Measurements from ENCODE around the gene TNFAIP3. TPM values are rescaled to one million over a fixed set of nuclear protein-coding genes. Genes with fewer than 3 reads are reported as not detected.
A peak's percentile ranks its signal among the peaks of the same experiment; 100 is the strongest.

The TNFAIP3 gene
- 7.8 and 12.2 TPM in 2 replicates for total RNA-seq (2014; rRNA removed; shearing (Covaris generic))

GRCh38 chr6:137866914-137867684 lies at the start of gene TNFAIP3:
Gene TNFAIP3 (plus strand): TSS chr6:137867259. CDS start chr6:137871228, 3,969 bp downstream.
- H3K9me3 ChIP-seq (replicated peaks) = no peaks in the 10 kb centered on the region
- DNase-seq (ENCODE audit: low read depth in 1 of 2, low spot score in 2 of 2) = peak; percentile 93 to 94
- H3K4me3 ChIP-seq = peak within 1 kb of the TSS; percentile 87
- H3K4me1 ChIP-seq (replicated peaks) = peaks cover 40% of the 10 kb centered on the region
- H3K27ac ChIP-seq = peak within 1 kb of the TSS; percentile 86
- H3K27me3 ChIP-seq (replicated peaks) = no peaks in the 10 kb centered on the region
- peaks cover 20% of the 10 kb centered on the region for H3K36me3 ChIP-seq

GRCh38 chr6:137818440-137818839 lies 48.6 kb upstream of the TNFAIP3 start:
- Histone ChIP-seq H3K27me3 (replicated peaks) (no peaks in the 10 kb centered on the region), H3K36me3 (no peaks in the 10 kb centered on the region), H3K9me3 (replicated peaks) (no peaks in the 10 kb centered on the region), H3K27ac (no peak overlapping the region), H3K4me3 (no peak overlapping the region), H3K4me1 (replicated peaks) (peaks cover 14% of the 10 kb centered on the region)
- no peak for DNase-seq (ENCODE audit: low read depth in 1 of 2, low spot score in 2 of 2)

DNA sequence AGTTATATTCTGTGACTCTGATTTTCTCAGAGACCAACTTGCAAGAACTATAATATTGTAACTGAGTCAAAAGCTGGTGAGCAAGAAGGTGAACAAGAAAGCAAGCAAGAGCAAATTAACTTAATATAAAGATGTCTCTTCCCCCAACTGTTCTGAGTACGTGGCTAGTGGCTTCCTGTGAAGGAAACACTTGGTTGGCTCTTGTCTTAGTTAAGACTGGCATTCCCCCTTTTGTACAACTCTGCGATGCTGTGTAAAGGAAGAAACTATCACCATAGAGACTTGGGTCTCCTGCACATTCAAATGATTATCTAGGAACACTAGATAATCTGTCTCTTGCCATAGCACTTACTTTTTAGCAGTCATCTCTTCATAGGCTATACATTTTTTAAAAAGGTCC lies 47.3 kb upstream of the TNFAIP3 start:
- DNase-seq (ENCODE audit: low read depth in 1 of 2, low spot score in 2 of 2) = no peak
- Histone ChIP-seq H3K4me3 (no peak overlapping the region), H3K27ac (no peak overlapping the region), H3K27me3 (replicated peaks) (no peaks in the 10 kb centered on the region), H3K4me1 (replicated peaks) (peaks cover 14% of the 10 kb centered on the region), H3K9me3 (replicated peaks) (no peaks in the 10 kb centered on the region), H3K36me3 (no peaks in the 10 kb centered on the region)

GRCh38 chr6:137820425-137820824 lies 46.6 kb upstream of the TNFAIP3 start:
- Histone ChIP-seq H3K9me3 (replicated peaks) (no peaks in the 10 kb centered on the region), H3K4me3 (no peak overlapping the region), H3K27ac (no peak overlapping the region), H3K27me3 (replicated peaks) (no peaks in the 10 kb centered on the region), H3K4me1 (replicated peaks) (peaks cover 14% of the 10 kb centered on the region), H3K36me3 (no peaks in the 10 kb centered on the region)
- DNase-seq (ENCODE audit: low read depth in 1 of 2, low spot score in 2 of 2) = no peak

GRCh38 chr6:137820952-137821351 lies 46.1 kb upstream of the TNFAIP3 start:
- no peaks in the 10 kb centered on the region for H3K9me3 ChIP-seq (replicated peaks)
- no peaks in the 10 kb centered on the region for H3K27me3 ChIP-seq (replicated peaks)
- H3K36me3 ChIP-seq = no peaks in the 10 kb centered on the region
- DNase-seq (ENCODE audit: low read depth in 1 of 2, low spot score in 2 of 2) = no peak
- no peak overlapping the region for H3K4me3 ChIP-seq
- peaks cover 11% of the 10 kb centered on the region for H3K4me1 ChIP-seq (replicated peaks)
- H3K27ac ChIP-seq = no peak overlapping the region

DNA sequence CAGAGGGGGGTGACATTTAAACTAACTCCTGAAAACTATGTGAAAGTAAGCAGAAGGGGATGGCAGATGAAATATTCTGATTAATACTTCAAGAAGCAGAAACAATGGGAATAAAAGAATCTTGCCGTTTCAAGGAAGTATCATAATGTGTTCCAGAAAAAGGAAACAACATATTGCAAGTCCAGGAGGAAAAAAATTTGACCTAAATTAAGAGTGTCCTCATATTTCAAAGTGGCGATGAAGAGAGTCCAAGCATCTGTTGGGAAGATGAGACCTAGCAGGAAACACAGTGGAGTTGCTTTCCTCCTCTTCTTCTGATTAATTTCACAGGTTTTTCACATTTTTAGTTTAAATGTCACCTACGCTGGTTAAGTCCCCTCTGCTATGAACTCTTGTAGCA lies 45.6 kb upstream of the TNFAIP3 start:
- H3K4me1 ChIP-seq (replicated peaks) = peaks cover 6% of the 10 kb centered on the region
- H3K27ac ChIP-seq = no peak overlapping the region
- no peaks in the 10 kb centered on the region for H3K9me3 ChIP-seq (replicated peaks)
- DNase-seq (ENCODE audit: low read depth in 1 of 2, low spot score in 2 of 2) = no peak
- no peaks in the 10 kb centered on the region for H3K27me3 ChIP-seq (replicated peaks)
- H3K4me3 ChIP-seq = no peak overlapping the region
- no peaks in the 10 kb centered on the region for H3K36me3 ChIP-seq

GRCh38 chr6:137823826-137824555 lies 43.1 kb upstream of the TNFAIP3 start:
- peaks cover 4% of the 10 kb centered on the region; the same call in 1 of the 2 replicates for H3K4me1 ChIP-seq (replicated peaks)
- no peaks in the 10 kb centered on the region for H3K36me3 ChIP-seq
- H3K9me3 ChIP-seq (replicated peaks) = no peaks in the 10 kb centered on the region
- H3K27me3 ChIP-seq (replicated peaks) = no peaks in the 10 kb centered on the region
- H3K27ac ChIP-seq = no peak overlapping the region
- no peak overlapping the region for H3K4me3 ChIP-seq
- DNase-seq (ENCODE audit: low read depth in 1 of 2, low spot score in 2 of 2) = no peak

DNA sequence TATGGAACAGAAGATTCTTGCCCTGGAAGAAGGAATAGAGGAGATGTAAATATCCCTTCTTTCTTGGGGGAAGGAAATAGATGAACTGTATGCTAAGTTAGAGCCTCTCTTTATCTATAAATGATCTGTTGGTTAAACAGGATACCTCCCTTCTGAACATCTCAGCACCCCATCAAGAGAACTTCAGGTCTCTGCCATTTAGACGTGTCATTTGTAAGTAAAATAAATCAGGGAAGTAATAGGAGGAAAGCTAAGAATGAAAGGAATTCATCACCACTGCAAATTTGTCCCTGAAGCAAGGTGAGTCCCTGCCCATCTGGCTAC lies 42.5 kb upstream of the TNFAIP3 start:
- no peaks in the 10 kb centered on the region for H3K36me3 ChIP-seq
- H3K4me3 ChIP-seq = no peak overlapping the region
- DNase-seq (ENCODE audit: low read depth in 1 of 2, low spot score in 2 of 2) = no peak
- H3K27me3 ChIP-seq (replicated peaks) = no peaks in the 10 kb centered on the region
- H3K27ac ChIP-seq = no peak overlapping the region
- peaks cover 8% of the 10 kb centered on the region for H3K4me1 ChIP-seq (replicated peaks)
- no peaks in the 10 kb centered on the region for H3K9me3 ChIP-seq (replicated peaks)

DNA sequence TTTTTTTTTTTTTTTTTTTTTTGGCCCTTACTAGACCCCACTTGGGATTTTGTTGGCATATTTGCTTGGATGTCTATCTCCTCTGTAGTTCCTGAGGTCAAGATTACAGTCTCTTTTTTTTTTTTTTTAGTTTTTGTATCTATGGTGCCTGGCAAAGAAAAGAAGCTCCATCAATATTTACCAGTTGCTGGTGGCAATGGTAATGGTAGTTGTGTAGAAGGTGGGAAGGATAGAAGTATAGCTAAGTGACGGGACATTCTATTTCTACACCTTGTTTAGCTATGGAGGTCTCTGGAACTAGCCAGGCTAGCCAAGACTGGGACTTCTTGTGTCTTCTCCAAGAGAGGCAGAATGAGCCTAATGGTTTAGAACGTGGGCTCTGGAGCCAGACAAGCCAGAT lies 42.2 kb upstream of the TNFAIP3 start:
- no peaks in the 10 kb centered on the region for H3K9me3 ChIP-seq (replicated peaks)
- no peaks in the 10 kb centered on the region for H3K36me3 ChIP-seq
- no peak overlapping the region for H3K27ac ChIP-seq
- no peak overlapping the region for H3K4me3 ChIP-seq
- DNase-seq (ENCODE audit: low read depth in 1 of 2, low spot score in 2 of 2) = no peak
- H3K27me3 ChIP-seq (replicated peaks) = no peaks in the 10 kb centered on the region
- peaks cover 12% of the 10 kb centered on the region for H3K4me1 ChIP-seq (replicated peaks)

DNA sequence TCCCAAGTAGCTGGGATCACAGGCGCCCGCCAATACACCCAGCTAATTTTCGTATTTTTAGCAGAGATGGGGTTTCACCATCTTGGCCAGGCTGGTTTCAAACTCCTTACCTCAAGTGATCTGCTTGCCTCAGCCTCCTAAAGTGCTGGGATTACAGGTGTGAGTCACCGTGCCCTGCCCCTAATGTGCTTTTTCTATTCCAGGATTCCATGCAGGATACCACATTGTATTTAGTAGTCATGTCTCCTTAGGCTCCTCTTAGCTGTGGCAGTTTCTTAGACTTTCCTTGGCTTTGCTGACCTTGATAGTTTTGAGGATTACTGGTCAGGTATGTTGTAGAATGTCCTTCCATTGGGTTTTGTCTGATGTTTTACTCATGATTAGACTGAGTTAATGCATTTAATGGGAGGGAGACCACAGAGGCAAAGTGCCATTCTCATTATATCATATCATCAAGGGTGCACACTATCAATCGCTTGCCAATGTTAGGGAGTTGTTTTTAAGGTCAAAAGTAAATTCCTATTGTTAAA lies 39.6 kb upstream of the TNFAIP3 start:
- Histone ChIP-seq H3K27ac (no peak overlapping the region), H3K27me3 (replicated peaks) (no peaks in the 10 kb centered on the region), H3K36me3 (no peaks in the 10 kb centered on the region), H3K9me3 (replicated peaks) (no peaks in the 10 kb centered on the region), H3K4me1 (replicated peaks) (peaks cover 28% of the 10 kb centered on the region), H3K4me3 (no peak overlapping the region)
- DNase-seq (ENCODE audit: low read depth in 1 of 2, low spot score in 2 of 2) = no peak

DNA sequence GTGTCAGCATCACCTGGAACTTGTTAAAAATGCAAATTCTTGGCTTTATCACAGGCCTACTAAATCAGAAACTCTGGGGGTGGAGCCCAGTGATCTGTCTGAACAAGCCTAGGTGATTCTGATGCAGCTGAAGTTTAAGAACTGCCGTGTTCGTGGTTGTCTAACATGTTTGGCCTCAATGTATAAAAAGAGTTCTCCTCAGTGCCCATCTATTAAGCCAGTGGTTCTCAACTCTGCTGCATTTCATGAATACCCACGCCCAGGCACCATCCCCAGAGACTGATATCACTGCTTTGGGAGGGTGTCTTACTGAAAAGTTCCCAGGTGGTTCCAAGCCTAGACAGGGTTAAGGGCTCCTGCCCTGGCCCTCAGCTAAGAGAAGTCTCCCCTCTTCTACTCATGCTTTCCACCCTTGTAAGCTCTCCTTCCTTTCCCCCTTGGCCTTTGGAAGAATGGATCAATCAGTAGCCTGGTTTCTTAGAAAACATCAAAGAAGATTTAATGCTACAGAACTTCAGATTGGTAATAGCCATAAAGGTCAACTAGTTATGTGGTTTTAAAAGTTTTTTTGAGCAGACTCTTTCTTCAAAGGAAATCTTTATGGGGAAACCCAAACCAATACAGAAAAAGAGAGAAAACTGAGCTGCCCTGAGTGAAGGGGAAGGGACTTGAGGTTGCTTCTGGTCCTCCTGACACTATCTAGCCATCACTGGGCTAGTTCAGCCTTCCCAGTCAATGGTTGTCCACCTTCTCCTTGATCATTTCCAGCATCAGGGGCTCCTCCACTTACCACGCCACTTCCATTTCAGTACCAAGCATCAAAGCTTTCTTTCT lies 38.9 kb upstream of the TNFAIP3 start:
- DNase-seq (ENCODE audit: low read depth in 1 of 2, low spot score in 2 of 2) = no peak
- Histone ChIP-seq H3K36me3 (no peaks in the 10 kb centered on the region), H3K27ac (no peak overlapping the region), H3K9me3 (replicated peaks) (no peaks in the 10 kb centered on the region), H3K4me3 (no peak overlapping the region), H3K4me1 (replicated peaks) (peaks cover 33% of the 10 kb centered on the region), H3K27me3 (replicated peaks) (no peaks in the 10 kb centered on the region)

DNA sequence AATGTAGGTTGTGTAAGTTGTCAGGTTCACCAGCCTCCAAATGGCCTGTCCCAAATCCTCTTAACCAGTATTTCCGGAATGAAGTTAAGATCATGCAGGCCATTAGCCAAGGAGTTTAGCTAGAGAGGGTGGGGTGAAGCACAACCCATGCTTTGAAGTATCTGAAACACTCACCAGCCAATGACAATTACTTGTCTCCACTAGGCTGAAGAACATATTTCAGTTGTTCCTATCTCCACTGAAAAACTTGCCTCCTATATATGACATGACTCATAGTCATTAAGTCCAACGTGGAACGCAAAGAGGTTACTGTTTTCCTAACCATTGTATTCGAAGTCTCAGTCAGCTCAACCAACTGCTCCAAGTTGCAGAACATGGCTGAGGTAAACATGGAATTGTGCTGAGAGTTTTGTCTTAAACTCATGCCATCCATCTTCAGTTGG lies 37.4 kb upstream of the TNFAIP3 start:
- Histone ChIP-seq H3K4me1 (replicated peaks) (peaks cover 33% of the 10 kb centered on the region), H3K4me3 (no peak overlapping the region), H3K27ac (peak overlapping the region; percentile 3; the same call in 1 of the 2 replicates), H3K36me3 (no peaks in the 10 kb centered on the region), H3K27me3 (replicated peaks) (no peaks in the 10 kb centered on the region), H3K9me3 (replicated peaks) (no peaks in the 10 kb centered on the region)
- peak in 1 of 2 experiments; percentile 50 for DNase-seq (ENCODE audit: low read depth in 1 of 2, low spot score in 2 of 2)

GRCh38 chr6:137830511-137830911 lies 36.5 kb upstream of the TNFAIP3 start:
- H3K27ac ChIP-seq = no peak overlapping the region
- H3K27me3 ChIP-seq (replicated peaks) = no peaks in the 10 kb centered on the region
- no peak overlapping the region for H3K4me3 ChIP-seq
- DNase-seq (ENCODE audit: low read depth in 1 of 2, low spot score in 2 of 2) = no peak
- H3K36me3 ChIP-seq = no peaks in the 10 kb centered on the region
- no peaks in the 10 kb centered on the region for H3K9me3 ChIP-seq (replicated peaks)
- peaks cover 33% of the 10 kb centered on the region for H3K4me1 ChIP-seq (replicated peaks)

Measured in SJSA1 (cell line).